A549 treated with Hydrocortisone at 1 μM for 4 hours (cell line): ENCODE results near the gene SCGB1D1. TPM values are rescaled to one million over a fixed set of nuclear protein-coding genes. Genes with fewer than 3 reads are reported as not detected.

Experiments
- total RNA-seq: library from RNA; stranded (reverse); fragments of 200-300 nt; extraction: Qiagen RNA extraction; gene quantifications from 5 replicates; pipeline ENCODE4 v1.2.3, GENCODE V29; 2022

Gene SCGB1D1
- total RNA-seq: not detected in 5 replicates

GRCh38 chr11:62190011-62190410, at the start of gene SCGB1D1:
Gene SCGB1D1, plus strand, starts transcription at chr11:62190216. Its CDS starts 69 bp downstream, at chr11:62190285.

GRCh38 chr11:62242021-62242420, 52.0 kb downstream of the SCGB1D1 start, which contains the start of gene SCGB1D2:
Gene SCGB1D2, plus strand, starts transcription at chr11:62242239. Its CDS starts 69 bp downstream, at chr11:62242308.

Other genes with a start within 250 kb of the SCGB1D1 start
- 1.2 to 5.9 TPM (median 3.7 TPM) in 5 replicates for gene BEST1, start 239.9 kb upstream of the SCGB1D1 start, total RNA-seq
- gene FTH1, start 222.6 kb upstream of the SCGB1D1 start, total RNA-seq: 9,226 to 19,933 TPM (median 18,540 TPM) in 5 replicates
- 42.2 to 56.6 TPM (median 52.6 TPM) in 5 replicates for gene INCENP, start 66.2 kb upstream of the SCGB1D1 start, total RNA-seq
- not detected in 5 replicates for gene SCGB2A1, start 18.5 kb downstream of the SCGB1D1 start, total RNA-seq
- gene SCGB1D2, start 52.0 kb downstream of the SCGB1D1 start, total RNA-seq: 0.28 TPM in 1 of 5 replicates, not detected in the others
- gene SCGB2A2, start 79.9 kb downstream of the SCGB1D1 start, total RNA-seq: not detected in 5 replicates
- gene SCGB1D4, start 108.9 kb downstream of the SCGB1D1 start, total RNA-seq: not detected in 5 replicates
- 9.2 to 13.4 TPM (median 12.2 TPM) in 5 replicates for gene ASRGL1, start 147.2 kb downstream of the SCGB1D1 start, total RNA-seq
- not detected in 5 replicates for gene SCGB1A1, start 228.8 kb downstream of the SCGB1D1 start, total RNA-seq